Measurements from ENCODE around the gene MICU2. TPM values are rescaled to one million over a fixed set of nuclear protein-coding genes. Genes with fewer than 3 reads are reported as not detected.

The MICU2 gene
- total RNA-seq, 1 experiment from 2014 or later, result 113 TPM

DNA sequence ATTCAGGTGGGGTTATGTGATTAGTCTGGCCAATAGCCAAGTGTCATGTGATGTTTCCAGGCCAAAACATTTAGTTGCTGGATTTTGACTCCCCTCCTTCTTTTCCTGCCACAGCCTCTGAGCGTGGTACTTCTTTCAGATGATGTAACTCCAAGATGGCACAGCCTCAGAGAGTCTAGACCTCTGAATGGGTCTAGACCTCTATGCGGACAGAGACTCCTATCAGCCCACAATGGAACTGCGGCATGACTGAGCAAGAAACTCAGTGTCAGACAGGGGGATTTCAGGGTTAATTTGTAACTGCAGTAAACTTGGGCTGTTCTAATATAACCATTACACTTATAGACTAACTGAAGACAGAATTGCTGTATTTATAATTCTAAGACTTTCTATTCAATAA, 102.3 kb downstream of the MICU2 start:
- no peak for DNase-seq (ENCODE audit: low read depth)

DNA sequence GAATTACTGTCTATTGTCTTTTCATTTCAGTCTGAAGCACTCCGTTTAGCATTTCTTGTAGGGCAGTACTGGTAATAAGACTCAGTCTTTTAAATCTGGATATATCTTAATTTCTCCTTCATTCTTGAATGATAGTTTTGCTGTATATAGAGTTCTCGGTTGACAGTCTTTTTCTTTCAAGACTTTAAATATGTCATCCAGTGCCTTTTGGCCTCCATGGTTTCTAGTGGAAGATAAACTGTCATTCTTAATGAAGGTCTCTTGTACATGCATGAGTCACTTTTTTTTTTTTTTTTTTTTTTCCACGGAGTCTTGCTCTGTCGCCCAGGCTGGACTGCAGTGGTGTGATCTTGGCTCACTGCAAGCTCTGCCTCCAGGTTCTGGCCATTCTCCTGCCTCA, 117.6 kb downstream of the MICU2 start:
- no peak for DNase-seq (ENCODE audit: low read depth)

DNA sequence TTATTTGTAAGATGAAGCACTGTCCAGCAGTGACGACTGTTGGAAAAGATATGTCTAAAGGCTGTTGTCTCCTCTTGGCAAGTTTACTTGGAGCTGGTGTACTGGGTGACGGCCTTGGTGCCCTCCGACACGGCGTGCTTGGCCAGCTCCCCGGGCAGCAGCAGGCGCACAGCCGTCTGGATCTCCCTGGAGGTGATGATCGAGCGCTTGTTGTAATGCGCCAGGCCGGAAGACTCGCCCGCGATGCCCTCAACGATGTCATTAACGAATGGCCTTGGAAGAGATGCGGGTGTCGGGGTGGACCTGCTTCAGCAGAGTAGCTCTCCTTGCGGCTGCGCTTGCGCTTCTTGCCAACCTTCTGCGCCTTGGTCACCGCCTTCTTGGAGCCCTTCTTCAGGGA, 120.2 kb downstream of the MICU2 start:
- DNase-seq (ENCODE audit: low read depth), result no peak

- no peak for DNase-seq (ENCODE audit: low read depth)
Measured at GRCh38 chr13:21481359-21481758, 122.6 kb downstream of the MICU2 start.

GRCh38 chr13:21478881-21479808, 124.8 kb downstream of the MICU2 start:
- peak; percentile 72 for DNase-seq (ENCODE audit: low read depth)

- peak; percentile 79 for DNase-seq (ENCODE audit: low read depth)
Measured at GRCh38 chr13:21476893-21477472, 127.0 kb downstream of the MICU2 start.

GRCh38 chr13:21475115-21475514, 128.9 kb downstream of the MICU2 start:
- no peak for DNase-seq (ENCODE audit: low read depth)

DNA sequence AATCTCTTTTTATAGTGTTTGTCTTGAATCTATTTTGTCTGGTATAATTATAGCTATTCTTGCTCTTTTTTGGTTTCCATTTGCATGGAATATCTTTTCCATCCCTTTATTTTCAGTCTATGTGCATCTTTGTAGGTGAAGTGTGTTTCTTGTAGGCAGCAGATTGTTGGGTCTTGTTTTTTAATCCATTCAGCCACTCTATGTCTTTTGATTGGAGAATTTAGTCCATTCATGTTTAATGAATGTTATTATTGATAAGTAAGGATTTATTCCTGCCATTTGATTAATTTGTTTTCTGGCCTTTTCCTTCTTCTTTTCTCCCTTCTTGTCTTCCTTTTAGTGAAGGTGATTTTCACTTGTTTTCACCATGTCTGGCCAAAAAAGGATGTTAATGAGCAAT, 133.2 kb downstream of the MICU2 start:
- no peak for DNase-seq (ENCODE audit: low read depth)

DNA sequence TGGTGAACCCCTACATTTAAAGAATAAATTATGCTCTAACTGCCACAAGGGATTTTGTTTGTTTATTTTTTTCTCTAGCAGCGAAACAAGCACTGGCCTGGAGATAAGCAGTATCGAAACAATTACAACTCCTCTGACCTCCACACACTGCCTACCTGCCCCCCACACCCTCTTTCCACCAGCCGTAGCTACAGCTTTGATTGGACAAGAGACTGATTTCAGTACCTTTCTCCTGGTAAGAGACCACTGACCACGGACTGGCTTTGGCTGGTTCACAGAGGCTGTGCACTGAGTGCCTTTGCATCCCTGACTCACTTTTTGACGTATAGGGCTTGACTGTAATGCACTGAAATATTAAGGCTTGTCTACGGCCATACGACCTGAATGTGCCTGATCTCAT, 137.4 kb downstream of the MICU2 start:
- DNase-seq (ENCODE audit: low read depth), result no peak

DNA sequence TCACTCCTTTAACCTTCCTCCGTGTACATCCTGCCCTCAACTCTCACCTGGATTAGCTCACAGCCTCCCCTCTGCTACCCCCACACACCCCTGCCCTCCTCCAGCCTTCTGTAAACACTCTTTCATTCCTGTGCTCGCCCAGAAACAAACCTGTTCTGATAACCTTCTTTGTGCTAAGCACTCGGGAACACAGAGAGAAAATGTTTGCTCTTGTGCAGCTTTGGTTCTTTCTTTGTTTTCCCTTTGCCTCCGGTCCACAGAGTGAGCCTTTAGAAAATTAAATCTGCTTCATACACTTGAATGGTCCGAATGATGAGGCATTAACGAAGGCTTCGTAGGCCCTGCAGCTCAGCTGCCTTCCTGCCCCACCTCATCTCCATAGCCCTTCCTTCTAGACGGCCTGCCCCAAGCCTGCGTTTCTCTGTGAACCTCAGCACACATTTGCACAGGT, 138.2 kb downstream of the MICU2 start:
- DNase-seq (ENCODE audit: low read depth), result no peak

- no peak for DNase-seq (ENCODE audit: low read depth)
Measured at GRCh38 chr13:21463424-21463823, 140.5 kb downstream of the MICU2 start.

DNA sequence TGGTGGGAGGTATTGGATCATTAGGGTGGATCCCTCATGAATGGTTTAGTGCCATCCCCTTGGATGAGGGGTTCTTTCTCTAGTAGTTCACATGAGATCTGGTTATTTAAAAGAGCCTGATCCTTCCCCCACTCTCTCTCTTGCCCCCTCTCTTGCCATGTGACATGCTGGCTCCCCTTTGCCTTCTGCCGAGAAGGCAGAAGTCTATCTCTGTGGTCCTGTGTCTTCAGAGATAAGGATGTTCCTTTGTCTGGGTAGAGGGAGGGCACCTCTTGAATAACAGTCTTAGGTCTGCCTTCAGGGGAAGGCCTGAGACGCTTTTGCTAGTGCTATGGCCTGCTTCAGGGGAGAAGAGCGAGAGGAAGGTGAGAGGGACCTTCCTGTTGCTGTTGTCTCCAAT, 142.8 kb downstream of the MICU2 start:
- DNase-seq (ENCODE audit: low read depth), result no peak

- DNase-seq (ENCODE audit: low read depth), result peak; percentile 52
Measured at GRCh38 chr13:21458813-21459701, 144.9 kb downstream of the MICU2 start, which contains the start of gene ZDHHC20. ZDHHC20 (minus strand) TSS chr13:21459303; CDS start chr13:21459171, 132 bp downstream.

- DNase-seq (ENCODE audit: low read depth), result peak; percentile 13
Measured at GRCh38 chr13:21458451-21458812, 145.5 kb downstream of the MICU2 start.

- no peak for DNase-seq (ENCODE audit: low read depth)
Measured at GRCh38 chr13:21453387-21454081, 150.4 kb downstream of the MICU2 start.

DNA sequence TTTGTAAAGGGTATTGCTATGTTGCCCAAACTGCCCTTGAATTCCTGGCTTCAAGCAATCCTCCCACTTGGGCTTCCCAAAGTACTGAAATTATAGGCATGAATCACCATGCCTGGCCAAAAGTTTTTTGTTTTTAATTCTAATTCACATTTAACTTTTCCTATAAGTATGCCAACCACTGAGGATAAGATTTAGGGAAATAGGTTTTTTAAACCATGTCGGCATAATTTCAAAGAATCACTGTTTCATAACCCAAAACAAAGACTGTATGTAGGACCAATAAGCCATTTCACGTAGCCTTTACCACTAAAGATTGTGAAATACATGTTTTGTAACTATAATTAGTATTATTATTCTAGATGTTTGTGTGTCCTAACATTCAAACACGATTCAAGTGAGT, 153.0 kb downstream of the MICU2 start:
- DNase-seq (ENCODE audit: low read depth), result no peak

- DNase-seq (ENCODE audit: low read depth), result no peak
Measured at GRCh38 chr13:21446656-21447055, 157.3 kb downstream of the MICU2 start.

DNA sequence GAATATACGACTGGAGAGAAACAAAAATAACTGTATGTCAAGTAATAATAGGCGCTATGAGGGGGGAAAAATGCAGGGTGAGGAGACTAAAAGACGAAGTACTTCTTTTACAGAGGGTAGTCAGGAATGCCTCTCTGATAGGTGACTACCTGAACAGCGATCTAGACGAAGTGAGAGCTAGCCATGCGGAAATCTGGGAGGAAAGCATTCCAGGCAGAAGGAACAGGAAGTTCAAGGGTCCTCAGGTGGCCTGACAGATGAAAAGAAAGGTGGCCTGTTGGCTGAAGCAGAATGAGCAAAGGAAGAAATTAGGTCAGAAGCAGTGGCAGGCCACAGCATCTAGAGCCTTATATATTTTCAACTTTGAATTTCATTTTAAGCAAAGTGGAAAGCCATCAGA, 158.2 kb downstream of the MICU2 start:
- no peak for DNase-seq (ENCODE audit: low read depth)

GRCh38 chr13:21443171-21443570, 160.8 kb downstream of the MICU2 start:
- DNase-seq (ENCODE audit: low read depth), result no peak

Data from HT1080 (cell line).